Epithelial cell of esophagus (primary cell): ENCODE results near the gene PODN.

ENCODE experiments used
- DNase-seq: peaks from one replicate; pipeline ENCODE4 v3.0.0; 2010; ENCODE audit warnings: low read depth
- H3K4me3 ChIP-seq: 2 replicates; pipeline ENCODE4 v1.5.1; 2011; ENCODE audit warnings: mild to moderate bottlenecking, low read length, control low read depth
- TF ChIP-seq, protein P1 (sequence below): IDR thresholded peaks from 2 replicates; pipeline ENCODE4 v1.5.1; 2011; ENCODE audit warnings: low read depth, mild to moderate bottlenecking, low read length, control low read depth, inconsistent platforms; ENCODE audit not compliant: insufficient read depth; ENCODE audit errors: missing control alignments

The PODN gene, protein sequence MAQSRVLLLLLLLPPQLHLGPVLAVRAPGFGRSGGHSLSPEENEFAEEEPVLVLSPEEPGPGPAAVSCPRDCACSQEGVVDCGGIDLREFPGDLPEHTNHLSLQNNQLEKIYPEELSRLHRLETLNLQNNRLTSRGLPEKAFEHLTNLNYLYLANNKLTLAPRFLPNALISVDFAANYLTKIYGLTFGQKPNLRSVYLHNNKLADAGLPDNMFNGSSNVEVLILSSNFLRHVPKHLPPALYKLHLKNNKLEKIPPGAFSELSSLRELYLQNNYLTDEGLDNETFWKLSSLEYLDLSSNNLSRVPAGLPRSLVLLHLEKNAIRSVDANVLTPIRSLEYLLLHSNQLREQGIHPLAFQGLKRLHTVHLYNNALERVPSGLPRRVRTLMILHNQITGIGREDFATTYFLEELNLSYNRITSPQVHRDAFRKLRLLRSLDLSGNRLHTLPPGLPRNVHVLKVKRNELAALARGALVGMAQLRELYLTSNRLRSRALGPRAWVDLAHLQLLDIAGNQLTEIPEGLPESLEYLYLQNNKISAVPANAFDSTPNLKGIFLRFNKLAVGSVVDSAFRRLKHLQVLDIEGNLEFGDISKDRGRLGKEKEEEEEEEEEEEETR

DNA sequence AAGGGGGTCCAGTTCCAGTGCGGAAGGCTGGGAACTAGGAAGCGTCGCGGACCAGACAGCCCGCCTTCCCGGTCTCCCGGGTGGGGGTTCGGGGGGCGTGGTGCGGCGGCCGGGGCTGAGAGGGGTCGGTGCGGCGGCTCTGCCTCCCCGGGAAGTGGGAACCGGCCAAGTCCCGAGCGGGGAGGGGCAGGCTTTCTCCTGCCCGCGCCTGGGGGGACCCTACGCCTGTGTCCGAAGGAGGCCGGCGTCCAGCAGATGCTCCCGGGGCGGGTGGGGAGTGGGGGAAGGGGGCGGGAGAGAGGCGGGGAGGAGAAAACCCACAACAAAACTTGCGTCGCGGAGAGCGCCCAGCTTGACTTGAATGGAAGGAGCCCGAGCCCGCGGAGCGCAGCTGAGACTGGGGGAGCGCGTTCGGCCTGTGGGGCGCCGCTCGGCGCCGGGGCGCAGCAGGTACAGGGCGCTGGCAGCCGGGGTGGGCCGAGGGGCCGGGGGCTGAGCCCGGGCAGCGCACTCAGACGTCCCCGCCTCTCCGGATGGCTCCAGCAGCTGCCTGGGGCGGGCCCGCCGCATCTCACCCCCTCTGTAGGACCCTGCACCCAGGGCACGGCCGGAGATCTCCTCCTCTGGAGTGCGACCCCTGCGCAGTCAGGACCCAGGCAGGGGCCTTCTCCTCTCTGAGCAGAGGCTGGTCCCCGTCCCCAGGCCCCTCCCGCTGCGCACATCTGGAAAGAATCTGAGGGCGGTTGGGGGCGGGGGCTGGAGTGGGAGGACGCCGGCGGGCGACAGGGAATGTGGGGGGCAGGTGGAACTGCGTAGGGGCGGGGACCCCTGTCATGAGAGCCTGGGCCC is at the start of gene PODN:
TSS of gene PODN (plus strand) at position 355 of the 849 bp plus-strand sequence. CDS start 7,643 bp downstream, outside the sequence.
- H3K4me3 ChIP-seq: peak within 1 kb of the TSS; percentile 16
- TF ChIP-seq, protein P1, sequence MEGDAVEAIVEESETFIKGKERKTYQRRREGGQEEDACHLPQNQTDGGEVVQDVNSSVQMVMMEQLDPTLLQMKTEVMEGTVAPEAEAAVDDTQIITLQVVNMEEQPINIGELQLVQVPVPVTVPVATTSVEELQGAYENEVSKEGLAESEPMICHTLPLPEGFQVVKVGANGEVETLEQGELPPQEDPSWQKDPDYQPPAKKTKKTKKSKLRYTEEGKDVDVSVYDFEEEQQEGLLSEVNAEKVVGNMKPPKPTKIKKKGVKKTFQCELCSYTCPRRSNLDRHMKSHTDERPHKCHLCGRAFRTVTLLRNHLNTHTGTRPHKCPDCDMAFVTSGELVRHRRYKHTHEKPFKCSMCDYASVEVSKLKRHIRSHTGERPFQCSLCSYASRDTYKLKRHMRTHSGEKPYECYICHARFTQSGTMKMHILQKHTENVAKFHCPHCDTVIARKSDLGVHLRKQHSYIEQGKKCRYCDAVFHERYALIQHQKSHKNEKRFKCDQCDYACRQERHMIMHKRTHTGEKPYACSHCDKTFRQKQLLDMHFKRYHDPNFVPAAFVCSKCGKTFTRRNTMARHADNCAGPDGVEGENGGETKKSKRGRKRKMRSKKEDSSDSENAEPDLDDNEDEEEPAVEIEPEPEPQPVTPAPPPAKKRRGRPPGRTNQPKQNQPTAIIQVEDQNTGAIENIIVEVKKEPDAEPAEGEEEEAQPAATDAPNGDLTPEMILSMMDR: no peak
- DNase-seq: peak; percentile 22

DNA sequence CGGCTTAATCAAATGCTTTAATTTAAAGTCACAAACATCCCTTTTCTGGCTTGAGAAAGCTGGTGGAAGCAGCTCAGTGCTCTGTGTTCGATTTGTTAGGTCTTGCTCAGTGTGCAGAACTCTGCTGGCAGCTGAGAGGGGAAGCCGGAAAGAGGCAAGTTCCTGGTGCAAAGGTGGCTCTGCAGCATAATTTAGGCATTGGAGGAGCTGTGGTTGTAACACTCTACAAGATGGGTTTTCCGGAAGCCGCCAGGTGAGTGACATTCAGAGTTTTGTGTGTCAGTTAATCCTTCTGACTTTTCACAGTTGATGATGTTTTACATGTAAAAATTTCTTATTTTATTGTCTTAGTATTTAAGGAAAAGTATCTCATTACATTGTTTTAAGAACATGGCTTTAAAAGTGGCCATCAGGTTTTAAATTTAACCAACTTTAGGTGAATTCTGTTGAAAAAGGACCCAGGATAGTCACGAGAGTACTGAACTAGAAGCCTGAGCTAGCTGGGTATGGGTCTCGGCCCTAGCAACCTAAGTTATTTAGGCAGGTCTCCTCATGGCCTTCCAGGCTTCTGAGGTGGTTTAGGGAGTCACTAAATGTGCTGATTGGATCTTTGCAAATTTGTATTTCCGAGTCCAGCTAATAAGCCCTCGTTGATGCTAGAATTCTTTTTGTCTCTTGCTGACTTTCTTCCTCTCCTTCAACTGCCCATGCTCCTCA is 47.1 kb upstream of the PODN start:
- DNase-seq: peak; percentile 94
- TF ChIP-seq, protein P1: no peak
- peak overlapping the region; percentile 62 for H3K4me3 ChIP-seq

DNA sequence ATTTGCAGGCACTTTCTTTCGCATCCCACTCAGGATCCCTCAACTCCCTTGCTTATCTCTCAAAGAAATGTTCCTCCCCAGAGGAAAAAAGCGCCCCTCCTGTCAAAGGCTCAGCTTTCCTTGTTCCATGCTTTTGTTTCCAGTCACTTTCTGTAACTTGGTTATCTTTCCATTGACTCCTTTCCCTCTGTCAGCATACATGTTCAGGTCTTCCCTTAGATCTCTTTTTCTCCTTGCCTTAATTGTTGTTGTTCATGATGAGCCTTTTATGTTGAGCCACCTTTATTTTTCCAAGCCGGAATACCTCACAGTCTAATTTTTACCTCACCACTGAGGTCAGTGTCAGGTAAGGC is 46.5 kb upstream of the PODN start:
- DNase-seq: no peak

DNA sequence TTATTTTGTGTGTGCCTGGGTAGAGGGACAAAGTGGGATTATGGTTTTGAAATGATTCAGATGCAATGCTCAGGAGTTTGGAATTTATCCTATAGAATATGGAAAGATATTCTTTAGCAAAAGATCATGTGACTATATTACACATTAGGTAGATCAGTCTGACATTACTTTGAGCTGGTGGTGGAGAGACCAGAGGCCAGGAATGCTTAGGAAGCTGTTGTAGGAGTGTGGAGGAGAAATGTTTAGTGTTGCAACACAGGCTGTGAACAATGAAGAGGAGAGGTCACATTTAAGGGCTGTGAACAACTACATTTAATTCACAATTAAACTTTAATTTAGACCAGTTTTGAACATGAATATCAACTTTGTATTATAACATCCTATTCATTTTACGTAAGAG is 45.3 kb upstream of the PODN start:
- TF ChIP-seq, protein P1: no peak
- H3K4me3 ChIP-seq: no peak overlapping the region
- DNase-seq: peak; percentile 48

More for the DNA sequence above, 46.5 kb upstream of the PODN start:
- H3K4me3 ChIP-seq: peak overlapping the region; percentile 62
- TF ChIP-seq, protein P1: no peak

DNA sequence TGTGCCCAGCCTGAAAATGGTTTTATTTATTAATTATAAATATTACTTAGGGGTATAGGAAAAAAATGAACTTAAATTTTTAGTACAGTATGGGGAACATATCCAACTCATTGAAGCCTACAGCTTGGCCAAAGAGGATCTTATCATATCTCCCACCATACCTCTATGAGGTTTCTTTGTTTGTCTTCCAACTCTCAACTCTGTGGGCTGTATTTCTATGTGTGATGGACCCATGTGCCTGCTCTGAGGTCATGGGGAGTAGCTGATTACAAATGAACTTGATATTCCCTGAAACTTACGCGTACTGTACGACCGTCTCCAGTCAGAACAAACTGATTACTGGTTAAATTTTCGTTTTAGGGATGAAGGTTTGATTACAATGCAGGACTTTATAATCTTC is 41.4 kb upstream of the PODN start:
- no peak for DNase-seq
- H3K4me3 ChIP-seq: no peak overlapping the region

DNA sequence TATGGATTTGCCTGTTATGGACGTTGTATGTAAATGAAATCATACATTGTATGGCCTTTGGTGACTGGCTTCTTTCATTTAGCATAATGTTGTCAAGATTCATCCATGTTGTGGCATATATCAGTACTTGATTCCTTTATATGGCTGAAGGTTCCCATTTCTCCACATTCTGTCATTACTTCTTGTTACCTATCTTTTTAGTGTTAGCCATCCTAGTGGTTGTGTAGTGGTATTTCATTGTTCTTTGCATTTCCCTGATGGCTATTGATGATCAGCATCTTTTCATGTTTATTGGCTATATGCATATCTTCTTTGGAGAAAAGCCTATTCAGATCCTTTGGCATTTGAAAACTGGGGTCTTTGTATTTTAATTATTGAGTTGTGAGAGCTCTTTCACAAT is 39.8 kb upstream of the PODN start:
- DNase-seq: no peak
- TF ChIP-seq, protein P1: no peak
- H3K4me3 ChIP-seq: no peak overlapping the region

More for the DNA sequence above, 41.4 kb upstream of the PODN start:
- TF ChIP-seq, protein P1: no peak
